Inflammatory macrophage treated with lipopolysaccharide for 1 hour (primary cell): Measurements from ENCODE around the gene ZBTB16.
A peak's percentile ranks its signal among the peaks of the same experiment; 100 is the strongest.

Source experiments
- DNase-seq, 2 donors: peaks; one replicate each; pipeline ENCODE4 v3.0.0-alpha.2; 2020 to 2022

The ZBTB16 gene

DNA sequence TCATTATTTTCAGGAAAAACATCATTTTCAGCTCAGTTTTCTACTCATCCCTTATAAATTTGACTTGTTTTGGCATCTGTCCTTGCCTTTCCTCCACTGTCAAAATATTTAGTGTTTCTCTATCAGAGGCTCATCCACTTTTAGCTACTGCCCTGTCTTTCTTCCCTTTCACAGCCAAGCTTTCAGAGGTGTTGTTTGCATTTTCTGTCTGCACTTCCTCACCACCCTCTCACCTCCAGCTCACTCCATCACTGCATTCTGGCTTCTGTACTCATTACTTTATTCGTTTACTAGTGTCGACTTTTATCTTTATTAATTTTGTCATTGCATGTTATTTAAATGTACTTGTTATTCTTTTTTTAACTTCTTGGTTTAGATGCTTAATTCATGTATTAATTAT, 210.0 kb downstream of the ZBTB16 start:
- no peak for DNase-seq

DNA sequence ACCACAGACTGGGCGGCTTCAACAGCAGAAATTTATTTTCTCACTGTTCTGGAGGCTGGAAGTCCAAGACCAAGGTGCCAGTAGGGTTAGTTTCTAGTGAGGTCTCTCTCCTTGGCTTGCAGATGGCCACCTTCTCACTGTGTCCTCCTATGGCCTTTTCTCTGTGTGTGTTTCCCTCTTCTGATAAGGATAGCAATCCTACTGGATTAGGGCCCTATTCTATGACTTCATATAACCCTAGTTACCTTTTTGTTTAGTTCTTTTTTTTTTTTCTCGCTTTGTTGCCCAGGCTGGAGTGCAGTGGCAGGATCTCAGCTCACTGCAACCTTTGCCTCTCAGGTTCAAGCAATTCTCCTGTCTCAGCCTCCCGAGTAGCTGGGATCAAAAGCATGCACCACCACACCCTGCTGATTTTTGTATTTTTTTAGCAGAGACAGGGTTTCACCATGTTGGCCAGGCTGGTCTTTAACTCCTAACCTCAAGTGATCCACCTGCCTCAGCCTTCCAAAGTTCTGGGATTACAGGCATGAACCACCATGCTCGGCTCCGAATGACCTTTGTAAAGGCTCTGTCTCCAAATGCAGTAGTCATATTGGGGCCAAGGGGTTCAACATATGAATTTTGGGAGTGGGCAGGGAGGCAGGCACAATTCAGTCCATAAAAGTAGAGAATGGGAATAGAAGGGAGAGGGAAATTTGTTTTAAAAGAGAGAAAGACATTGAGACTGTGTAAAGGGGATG, 211.2 kb downstream of the ZBTB16 start:
- no peak for DNase-seq

DNA sequence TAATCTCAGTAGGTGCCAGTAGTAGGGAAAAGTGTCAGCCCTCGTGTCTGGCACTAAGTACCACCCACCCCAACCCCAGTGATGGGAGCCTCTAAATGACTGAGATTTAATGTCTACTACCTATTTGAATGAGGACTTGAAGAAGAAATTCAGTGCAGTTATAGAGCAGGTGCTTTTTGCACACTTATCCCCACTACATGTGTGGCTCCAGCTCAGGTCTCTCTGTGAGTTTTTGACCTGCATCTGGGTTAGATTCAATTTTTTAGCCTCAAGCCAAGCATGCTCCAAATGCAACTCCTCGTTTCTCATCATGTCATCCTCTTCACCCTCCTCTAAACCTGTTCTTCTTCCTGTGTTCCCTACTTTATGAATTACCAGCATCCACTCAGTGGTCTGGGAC, 211.8 kb downstream of the ZBTB16 start:
- no peak for DNase-seq

GRCh38 chr11:114272311-114272710, 212.8 kb downstream of the ZBTB16 start:
- no peak for DNase-seq

GRCh38 chr11:114273071-114273470, 213.6 kb downstream of the ZBTB16 start:
- no peak for DNase-seq

GRCh38 chr11:114273890-114274635, 214.6 kb downstream of the ZBTB16 start:
- no peak for DNase-seq

DNA sequence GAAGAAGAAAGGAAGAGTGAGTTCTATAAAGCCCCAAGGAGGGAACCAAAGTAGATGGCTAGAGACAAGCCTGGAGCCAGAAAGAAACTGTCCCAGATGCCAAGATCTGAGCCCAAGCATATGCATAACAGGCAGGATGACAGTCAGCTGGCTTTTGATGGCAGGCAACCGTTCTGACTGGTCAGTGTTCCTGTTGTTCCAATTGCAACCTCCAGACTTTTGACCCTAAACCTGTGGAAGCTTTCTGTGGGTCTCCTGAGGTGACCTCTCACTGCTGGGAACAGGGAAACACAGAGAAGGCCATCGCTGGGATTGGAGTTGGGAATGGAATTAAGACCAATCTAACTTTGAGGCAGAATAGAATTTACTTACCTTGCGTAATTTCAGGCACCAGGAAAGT, 215.1 kb downstream of the ZBTB16 start:
- no peak for DNase-seq

- DNase-seq: no peak
Measured at GRCh38 chr11:114275280-114275679, 215.8 kb downstream of the ZBTB16 start.

- no peak for DNase-seq
Measured at GRCh38 chr11:114276077-114276476, 216.6 kb downstream of the ZBTB16 start.

- no peak for DNase-seq
Measured at GRCh38 chr11:114277637-114278341, 218.3 kb downstream of the ZBTB16 start.

GRCh38 chr11:114278342-114279065, 219.0 kb downstream of the ZBTB16 start:
- DNase-seq: no peak

DNA sequence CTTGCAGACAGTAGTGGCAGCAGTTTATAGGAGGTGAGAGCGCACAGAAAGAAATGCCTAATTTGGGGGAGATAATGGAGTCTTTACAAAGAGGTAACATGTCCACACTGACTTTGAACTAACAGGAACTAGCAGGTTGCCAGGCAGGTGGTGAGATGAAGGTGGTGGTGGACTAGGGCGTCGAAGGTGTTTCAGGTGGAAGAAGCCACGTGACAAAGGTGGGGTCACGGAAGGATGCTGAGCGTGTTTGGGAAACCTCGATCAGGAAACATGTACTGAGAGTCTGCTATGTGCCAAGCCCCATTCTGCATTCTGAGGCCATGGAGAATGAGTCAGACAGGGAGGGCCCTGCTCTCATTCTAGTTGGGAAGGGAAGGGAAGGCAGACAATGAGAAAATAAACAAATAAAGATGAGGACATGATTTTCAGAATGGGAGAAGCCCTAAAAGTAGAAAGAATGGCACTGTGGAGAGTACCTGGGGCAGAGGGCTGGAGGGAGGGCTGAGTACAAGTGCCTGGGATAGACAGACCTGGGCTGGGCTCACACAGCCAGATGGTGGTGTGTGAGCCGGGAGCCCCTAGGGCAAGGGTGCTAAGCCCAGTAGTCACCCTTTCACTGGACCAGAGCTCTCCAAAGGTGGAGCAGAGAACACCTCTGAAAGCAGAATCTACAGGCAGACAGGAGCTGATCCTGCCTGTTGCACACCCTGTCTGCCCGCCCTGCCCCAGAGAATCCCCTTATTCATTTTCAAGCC, 220.5 kb downstream of the ZBTB16 start:
- DNase-seq: no peak

- peak; percentile 31 to 46 for DNase-seq
Measured at GRCh38 chr11:114280696-114281095, 221.2 kb downstream of the ZBTB16 start.

- no peak for DNase-seq
Measured at GRCh38 chr11:114281388-114281956, 222.0 kb downstream of the ZBTB16 start.

GRCh38 chr11:114282488-114282887, 223.0 kb downstream of the ZBTB16 start:
- no peak for DNase-seq

DNA sequence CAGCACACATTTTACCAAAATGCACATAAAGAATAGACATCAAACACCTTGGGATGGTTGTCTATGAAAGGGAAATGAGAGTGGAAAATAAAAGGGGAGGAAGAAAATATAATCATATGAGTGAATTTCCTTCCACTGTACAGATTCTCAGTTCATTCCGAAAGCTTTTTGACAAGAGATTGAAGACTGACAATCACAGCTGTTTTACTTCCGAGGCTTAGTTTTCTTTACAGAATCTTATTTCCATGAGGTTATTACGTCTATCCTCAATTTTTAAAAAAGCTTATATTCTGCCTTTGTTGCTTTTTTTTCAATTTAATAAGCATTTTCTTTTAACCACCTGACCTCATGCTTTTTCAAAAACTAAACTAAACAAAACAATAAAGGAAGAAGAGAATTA, 223.9 kb downstream of the ZBTB16 start:
- no peak for DNase-seq

DNA sequence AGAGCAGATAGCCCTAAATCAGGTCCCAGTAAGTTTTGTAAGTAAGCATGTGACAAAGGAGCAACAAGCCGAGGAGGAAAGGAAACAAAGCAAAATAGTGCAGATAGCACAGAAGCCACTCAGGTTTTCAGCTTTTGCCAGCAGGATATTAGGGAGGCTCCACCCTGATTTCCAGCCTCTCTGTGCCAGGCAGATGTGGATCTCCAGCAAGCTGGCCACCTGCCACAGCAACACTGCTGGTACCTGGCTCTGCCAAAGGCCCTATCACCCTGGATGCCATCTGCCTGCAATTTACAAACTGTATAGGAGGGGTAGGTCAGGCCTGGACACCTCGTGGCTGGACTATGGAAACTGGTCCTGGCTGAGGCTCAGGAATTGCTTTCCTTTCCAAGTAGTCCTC, 224.5 kb downstream of the ZBTB16 start:
- DNase-seq: no peak

- no peak for DNase-seq
Measured at GRCh38 chr11:114284914-114285313, 225.4 kb downstream of the ZBTB16 start.

GRCh38 chr11:114285599-114285998, 226.1 kb downstream of the ZBTB16 start:
- DNase-seq: no peak

DNA sequence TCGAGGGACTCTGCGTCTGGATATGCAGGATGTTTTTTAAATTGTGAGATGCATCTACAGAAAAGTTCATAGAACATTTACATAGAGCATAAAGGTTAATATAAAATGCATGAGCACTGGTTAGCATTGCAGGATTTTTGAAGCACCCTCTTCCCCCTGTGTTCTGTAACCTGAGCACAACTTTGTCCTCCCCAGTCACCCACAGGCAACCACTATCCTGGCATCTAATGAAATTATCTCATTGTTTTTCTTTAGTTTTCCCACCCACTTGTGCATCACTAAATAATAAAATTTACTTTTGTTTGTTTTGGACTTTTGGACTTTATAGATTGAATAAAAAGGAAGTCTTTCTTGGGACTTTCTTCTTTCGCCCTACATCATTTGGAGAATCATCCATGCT, 226.7 kb downstream of the ZBTB16 start:
- DNase-seq: no peak

DNA sequence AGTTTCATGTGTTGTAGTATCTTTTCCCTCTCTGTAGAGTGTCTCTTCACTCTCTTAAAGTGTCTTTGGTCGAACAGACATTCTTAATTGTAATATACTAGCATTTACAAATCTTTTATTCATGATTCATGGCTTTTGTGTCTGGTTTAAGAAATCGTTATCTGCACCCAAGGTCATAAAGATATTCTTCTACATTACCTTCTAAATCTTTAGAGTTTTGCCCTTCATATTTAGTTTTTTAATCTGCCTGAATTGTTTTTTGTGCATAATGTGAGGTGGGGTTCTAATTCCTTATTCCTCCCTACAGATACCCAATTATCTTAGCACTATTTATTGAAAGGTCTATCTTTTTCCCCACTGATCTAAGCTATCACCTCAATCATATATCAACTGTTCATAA, 227.6 kb downstream of the ZBTB16 start:
- no peak for DNase-seq

GRCh38 chr11:114288136-114288535, 228.6 kb downstream of the ZBTB16 start:
- DNase-seq: no peak
